AG04450 (cell line): ENCODE data around the gene PHRF1. TPM values are rescaled to one million over a fixed set of nuclear protein-coding genes. Genes with fewer than 3 reads are reported as not detected.

Experiments
- CTCF ChIA-PET: fragments of 300-600, 350-600 bp; formaldehyde crosslinking; extraction: SDS; loops from one replicate; lab custom pipeline; 2022; ENCODE audit warnings: antibody characterized with exemption, inconsistent platforms; lab: Charles Lee
- POLR2A ChIA-PET: fragments of 350-600 bp; formaldehyde crosslinking; extraction: SDS; loops from one replicate; lab custom pipeline; 2021; ENCODE audit warnings: antibody characterized with exemption, inconsistent platforms; lab: Yijun Ruan, JAX
- DNase-seq: peaks from one replicate; pipeline ENCODE4 v3.0.0-alpha.2; 2011; ENCODE audit warnings: low read depth, low spot score
- H3K27ac ChIP-seq: one replicate; pipeline ENCODE4 v1.5.1; 2012; ENCODE audit warnings: low read depth, low read length, control low read depth
- H3K27me3 ChIP-seq: one replicate; pipeline ENCODE4 v1.6.0; 2012; ENCODE audit warnings: low read length; ENCODE audit not compliant: control insufficient read depth, insufficient read depth
- H3K4me3 ChIP-seq: 2 replicates; pipeline ENCODE4 v1.5.1; 2011; ENCODE audit warnings: mild to moderate bottlenecking, low read depth, low read length, control low read depth
- H3K9me3 ChIP-seq: 2 replicates; pipeline ENCODE4 v1.5.1; 2012; ENCODE audit warnings: low read length; ENCODE audit not compliant: control insufficient read depth, insufficient read depth
- CTCF ChIP-seq: IDR thresholded peaks from 2 replicates; pipeline ENCODE4 v1.5.1; 2011; ENCODE audit warnings: low read depth, low read length, control low read depth, inconsistent platforms
- polyA plus RNA-seq: library from polyadenylated mRNA; depleted of rRNA; stranded (reverse); fragments of >200 nt; gene quantifications from 2 replicates; pipeline ENCODE4 v1.2.3, GENCODE V29; 2011

The PHRF1 gene
- polyA plus RNA-seq, 1 experiment: 7.3 TPM

GRCh38 chr11:529728-530411 is 46.4 kb upstream of the PHRF1 start:
- Histone ChIP-seq H3K4me3 (no peak overlapping the region), H3K27ac (no peak overlapping the region), H3K27me3 (no peaks in the 10 kb centered on the region), H3K9me3 (no peaks in the 10 kb centered on the region; the same call in 1 of the 2 replicates)
- no peak for DNase-seq
- POLR2A ChIA-PET: no interaction called here
- no peak for TF ChIP-seq CTCF
- CTCF ChIA-PET: no interaction called here

GRCh38 chr11:530960-531831 is 45.1 kb upstream of the PHRF1 start:
- Histone ChIP-seq H3K4me3 (no peak overlapping the region), H3K27me3 (no peaks in the 10 kb centered on the region), H3K9me3 (no peaks in the 10 kb centered on the region; the same call in 1 of the 2 replicates), H3K27ac (no peak overlapping the region)
- ChIA-PET POLR2A (no interaction called here), CTCF (no interaction called here)
- no peak for DNase-seq
- no peak for TF ChIP-seq CTCF

- ChIA-PET CTCF (interaction anchor here (1.2 kb wide), 1 partner anchor 13 kb away, joined by 8 read pairs; no protein-coding TSS in a partner anchor), POLR2A (no interaction called here)
- H3K27ac ChIP-seq: no peak overlapping the region
- TF ChIP-seq CTCF: no peak
- H3K9me3 ChIP-seq: no peaks in the 10 kb centered on the region; the same call in 1 of the 2 replicates
- H3K27me3 ChIP-seq: no peaks in the 10 kb centered on the region
- no peak for DNase-seq
- H3K4me3 ChIP-seq: no peak overlapping the region
These were observed 44.2 kb upstream of the PHRF1 start for GRCh38 chr11:531919-532526.

- POLR2A ChIA-PET: interaction anchor here (0.6 kb wide), 1 partner anchor 23 kb away, joined by 3 read pairs; no protein-coding TSS in a partner anchor
- CTCF ChIA-PET: interaction anchor here (0.6 to 1.2 kb wide), 2 partner anchors 13 to 19 kb away, joined by 5 to 8 read pairs; no protein-coding TSS in a partner anchor
- no peak overlapping the region for H3K4me3 ChIP-seq
- H3K27ac ChIP-seq: no peak overlapping the region
- no peak for DNase-seq
- H3K9me3 ChIP-seq: no peaks in the 10 kb centered on the region; the same call in 1 of the 2 replicates
- H3K27me3 ChIP-seq: no peaks in the 10 kb centered on the region
- TF ChIP-seq CTCF: no peak
These were observed 43.7 kb upstream of the PHRF1 start for GRCh38 chr11:532527-532985.
